ENCODE data around the gene IL19. TPM values are rescaled to one million over a fixed set of nuclear protein-coding genes. Genes with fewer than 3 reads are reported as not detected.
A peak's percentile ranks its signal among the peaks of the same experiment; 100 is the strongest.

Gene IL19
- total RNA-seq, 1 experiment from 2014 or later = not detected

GRCh38 chr1:206856674-206857464 is 86.3 kb downstream of the IL19 start:
- H3K9me3 Mint-ChIP-seq = peaks cover 25% of the 10 kb centered on the region
- H3K4me3 Mint-ChIP-seq = no peak overlapping the region
- no peaks in the 10 kb centered on the region for H3K36me3 Mint-ChIP-seq
- TF ChIP-seq GTF2I (CRISPR knock-in tag; conservative IDR thresholded peaks at IDR 0.05) (0 out of 2 replicates have a peak, but pooled peaks have one; percentile 49), NR2C2 (CRISPR knock-in tag; IDR thresholded peaks at IDR 0.05) (no peak), RORB (CRISPR knock-in tag; IDR thresholded peaks at IDR 0.05) (no peak), ZNF121 (CRISPR knock-in tag; IDR thresholded peaks at IDR 0.05) (peak; percentile 99), ZNF512 (CRISPR knock-in tag; IDR thresholded peaks at IDR 0.05; ENCODE audit: borderline replicate concordance) (no peak), TP53 (CRISPR knock-in tag; IDR thresholded peaks at IDR 0.05) (no peak)
- no peak overlapping the region for H3K27ac Mint-ChIP-seq
- ChIA-PET POLR2A (no interaction called here), CTCF (interaction anchor here (1.0 to 3.3 kb wide), 7 partner anchors 9 to 126 kb away, joined by 3 to 13 read pairs (median 3); partner anchors contain the start of gene IL20)
- peaks cover 2% of the 10 kb centered on the region; the same call in 1 of the 2 replicates for H3K4me1 Mint-ChIP-seq
- peaks cover 14% of the 10 kb centered on the region for H3K27me3 Mint-ChIP-seq (ENCODE audit: low read depth)
- no peak for DNase-seq (ENCODE audit: low spot score)
- ATAC-seq = peak; percentile 81

- Mint-ChIP-seq H3K36me3 (no peaks in the 10 kb centered on the region), H3K27ac (no peak overlapping the region), H3K27me3 (ENCODE audit: low read depth) (peaks cover 16% of the 10 kb centered on the region; the same call in 1 of the 2 replicates), H3K9me3 (peaks cover 5% of the 10 kb centered on the region), H3K4me1 (peaks cover 5% of the 10 kb centered on the region; the same call in 1 of the 2 replicates), H3K4me3 (no peak overlapping the region)
- DNase-seq (ENCODE audit: low spot score) (no peak), ATAC-seq (no peak)
- ChIA-PET POLR2A (no interaction called here), CTCF (interaction anchor here (0.6 to 1.6 kb wide), 7 partner anchors 48 to 228 kb away, joined by 3 to 5 read pairs (median 3); partner anchors contain the start of gene PFKFB2)
- TF ChIP-seq TEAD4 (CRISPR knock-in tag; IDR thresholded peaks at IDR 0.05) (no peak), ZNF263 (CRISPR knock-in tag; IDR thresholded peaks at IDR 0.05; ENCODE audit: low read depth) (no peak), PRDM15 (CRISPR knock-in tag; IDR thresholded peaks at IDR 0.05) (no peak), TP53 (CRISPR knock-in tag; IDR thresholded peaks at IDR 0.05) (no peak), ZNF532 (CRISPR knock-in tag; IDR thresholded peaks at IDR 0.05; ENCODE audit: borderline replicate concordance) (no peak), ZNF512 (CRISPR knock-in tag; IDR thresholded peaks at IDR 0.05; ENCODE audit: borderline replicate concordance) (no peak), PREB (CRISPR knock-in tag; IDR thresholded peaks at IDR 0.05; ENCODE audit: borderline replicate concordance) (no peak), SP1 (CRISPR knock-in tag; conservative IDR thresholded peaks at IDR 0.05) (no peak), STAT6 (CRISPR knock-in tag; conservative IDR thresholded peaks at IDR 0.05; ENCODE audit: low read depth) (no peak), AR (CRISPR knock-in tag; IDR thresholded peaks at IDR 0.05) (no peak)
Measured at GRCh38 chr1:206859082-206859521, 88.5 kb downstream of the IL19 start.

All from WTC11 (cell line).